ENCODE measurements around the gene PNPLA8. TPM values are rescaled to one million over a fixed set of nuclear protein-coding genes. Genes with fewer than 3 reads are reported as not detected.
"Not testable (repeated sequence)": the region's sequence is repeated elsewhere in the genome, so short reads cannot be mapped to it uniquely, and the experiment has no call there.

Gene PNPLA8
- total RNA-seq, 3 donors from 2014 or later (not counting 1 experiment from before 2014, with no cell fraction given) = 68.6 to 80.2 (median 68.9) TPM

GRCh38 chr7:108515013-108515412 lies 10.9 kb downstream of the PNPLA8 start:
- H3K4me1 Mint-ChIP-seq = peaks cover 15 to 24% of the 10 kb centered on the region in 2 donors
- no peak overlapping the region for H3K4me3 Mint-ChIP-seq
- no peak for TF ChIP-seq CTCF (IDR thresholded peaks at IDR 0.05)
- DNase-seq (no peak), ATAC-seq (no peak)
- WGBS (ENCODE audit: insufficient coverage) = 85% methylated on average over 3 of the region's 3 CpGs
- peaks cover 22% of the 10 kb centered on the region for H3K36me3 Mint-ChIP-seq
- H3K27me3 Mint-ChIP-seq (ENCODE audit: low read depth in 2 of 2) = no peaks in the 10 kb centered on the region
- no peaks in the 10 kb centered on the region for H3K27me3 ChIP-seq (ENCODE audit: control insufficient read depth, insufficient read depth, low read length)
- no peak overlapping the region for H3K27ac ChIP-seq (ENCODE audit: low read length)
- H3K4me3 ChIP-seq (ENCODE audit: low read length) = no peak overlapping the region
- no peaks in the 10 kb centered on the region for H3K9me3 Mint-ChIP-seq
- H3K27ac Mint-ChIP-seq = no peak overlapping the region
- intact Hi-C loops (cut with micrococcal nuclease) = no loop called here
- no peaks in the 10 kb centered on the region for H3K4me1 ChIP-seq (ENCODE audit: control insufficient read depth, insufficient read depth, low read length)
- H3K9me3 ChIP-seq (ENCODE audit: control insufficient read depth, insufficient read depth, low read length) = no peaks in the 10 kb centered on the region
- peaks cover 52% of the 10 kb centered on the region for H3K36me3 ChIP-seq (ENCODE audit: control insufficient read depth, insufficient read depth, low read length)

- H3K27me3 ChIP-seq (ENCODE audit: control insufficient read depth, insufficient read depth, low read length) = no peaks in the 10 kb centered on the region
- ATAC-seq (no peak), DNase-seq (no peak)
- Mint-ChIP-seq H3K27me3 (ENCODE audit: low read depth in 2 of 2) (no peaks in the 10 kb centered on the region), H3K4me1 (peaks cover 13 to 16% of the 10 kb centered on the region in 2 donors), H3K9me3 (no peaks in the 10 kb centered on the region), H3K4me3 (no peak overlapping the region), H3K27ac (no peak overlapping the region), H3K36me3 (peaks cover 22% of the 10 kb centered on the region)
- intact Hi-C loops (cut with micrococcal nuclease) = no loop called here
- no peak overlapping the region for H3K27ac ChIP-seq (ENCODE audit: low read length)
- 86% methylated on average over 3 of the region's 4 CpGs for WGBS (ENCODE audit: insufficient coverage)
- H3K4me1 ChIP-seq (ENCODE audit: control insufficient read depth, insufficient read depth, low read length) = no peaks in the 10 kb centered on the region
- no peak for TF ChIP-seq CTCF (IDR thresholded peaks at IDR 0.05)
- peaks cover 39% of the 10 kb centered on the region for H3K36me3 ChIP-seq (ENCODE audit: control insufficient read depth, insufficient read depth, low read length)
- no peak overlapping the region for H3K4me3 ChIP-seq (ENCODE audit: low read length)
- no peaks in the 10 kb centered on the region for H3K9me3 ChIP-seq (ENCODE audit: control insufficient read depth, insufficient read depth, low read length)
Observed at GRCh38 chr7:108511939-108512338, 14.0 kb downstream of the PNPLA8 start.

- H3K4me3 Mint-ChIP-seq; H3K27ac ChIP-seq (ENCODE audit: low read length); H3K4me3 ChIP-seq (ENCODE audit: low read length); H3K27me3 ChIP-seq (ENCODE audit: control insufficient read depth, insufficient read depth, low read length); H3K4me1 ChIP-seq (ENCODE audit: control insufficient read depth, insufficient read depth, low read length); H3K27me3 Mint-ChIP-seq (ENCODE audit: low read depth in 2 of 2); ATAC-seq; H3K4me1 Mint-ChIP-seq; H3K27ac Mint-ChIP-seq; H3K36me3 Mint-ChIP-seq; H3K9me3 Mint-ChIP-seq; H3K9me3 ChIP-seq (ENCODE audit: control insufficient read depth, insufficient read depth, low read length); intact Hi-C loops (cut with micrococcal nuclease); DNase-seq: not testable (repeated sequence)
- WGBS (ENCODE audit: insufficient coverage) = no CpG with 5 or more reads among the region's 3 CpGs
- peaks cover 25% of the 10 kb centered on the region for H3K36me3 ChIP-seq (ENCODE audit: control insufficient read depth, insufficient read depth, low read length)
Observed at GRCh38 chr7:108504576-108504975, 21.4 kb downstream of the PNPLA8 start.

- H3K36me3 ChIP-seq (ENCODE audit: control insufficient read depth, insufficient read depth, low read length) = peaks cover 25% of the 10 kb centered on the region
- H3K36me3 Mint-ChIP-seq = no peaks in the 10 kb centered on the region
- H3K27ac ChIP-seq (ENCODE audit: low read length) = peak overlapping the region; percentile 85
- no peaks in the 10 kb centered on the region for H3K9me3 ChIP-seq (ENCODE audit: control insufficient read depth, insufficient read depth, low read length)
- H3K27ac Mint-ChIP-seq = peak overlapping the region in 1 of 2 donors; percentile 64
- no peaks in the 10 kb centered on the region for H3K27me3 Mint-ChIP-seq (ENCODE audit: low read depth in 2 of 2)
- intact Hi-C loops (cut with micrococcal nuclease) = no loop called here
- no peak overlapping the region for H3K4me3 ChIP-seq (ENCODE audit: low read length)
- no peak for TF ChIP-seq CTCF (IDR thresholded peaks at IDR 0.05)
- no peaks in the 10 kb centered on the region for H3K27me3 ChIP-seq (ENCODE audit: control insufficient read depth, insufficient read depth, low read length)
- peaks cover 6 to 8% of the 10 kb centered on the region in 2 donors for H3K4me1 Mint-ChIP-seq
- DNase-seq (no peak), ATAC-seq (no peak)
- no peak overlapping the region for H3K4me3 Mint-ChIP-seq
- H3K9me3 Mint-ChIP-seq = no peaks in the 10 kb centered on the region
- no peaks in the 10 kb centered on the region for H3K4me1 ChIP-seq (ENCODE audit: control insufficient read depth, insufficient read depth, low read length)
- 85% methylated on average over 3 of the region's 5 CpGs for WGBS (ENCODE audit: insufficient coverage)
Observed at GRCh38 chr7:108503112-108504026, 22.6 kb downstream of the PNPLA8 start.
